ENCODE results near the gene SLC22A31.

DNA sequence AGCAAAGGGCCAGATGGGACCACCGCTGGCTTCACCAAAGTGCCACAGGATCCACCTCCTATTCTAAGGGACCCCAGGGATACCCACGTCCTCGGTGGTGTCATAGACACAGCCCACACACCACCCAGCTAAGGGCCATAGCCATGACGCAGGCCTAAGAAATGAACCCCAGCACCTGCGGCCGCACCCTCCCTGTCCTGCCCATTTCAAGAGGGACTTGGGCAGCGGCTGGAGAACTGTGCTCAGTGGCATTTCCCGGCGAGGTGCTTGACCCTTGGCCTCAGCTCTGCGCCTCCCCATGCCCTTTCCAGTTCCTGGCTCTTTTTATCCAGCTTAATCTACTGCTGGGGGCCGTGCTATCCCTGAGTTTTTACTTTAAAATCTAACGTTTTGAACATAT is 44.4 kb upstream of the SLC22A31 start:
- TF ChIP-seq EZH2 (IDR thresholded peaks at IDR 0.05; ENCODE audit: borderline replicate concordance, low read depth, low read length) (no peak), POLR2AphosphoS5 (IDR thresholded peaks at IDR 0.05; ENCODE audit: control insufficient read depth, insufficient read depth, low read depth, low read length) (no peak), SMARCA5 (IDR thresholded peaks at IDR 0.05) (no peak), BHLHE40 (IDR thresholded peaks at IDR 0.05; ENCODE audit: low read length) (no peak), CTBP1 (IDR thresholded peaks at IDR 0.05; ENCODE audit: borderline replicate concordance) (no peak), ZBTB7A (IDR thresholded peaks at IDR 0.05; ENCODE audit: borderline replicate concordance, control insufficient read depth, low read depth, low read length) (no peak), BMI1 (IDR thresholded peaks at IDR 0.05; ENCODE audit: low read length) (no peak), GABPA (tag; conservative IDR thresholded peaks at IDR 0.05; ENCODE audit: low read depth) (no peak)
- TF ChIP-seq, protein P1, sequence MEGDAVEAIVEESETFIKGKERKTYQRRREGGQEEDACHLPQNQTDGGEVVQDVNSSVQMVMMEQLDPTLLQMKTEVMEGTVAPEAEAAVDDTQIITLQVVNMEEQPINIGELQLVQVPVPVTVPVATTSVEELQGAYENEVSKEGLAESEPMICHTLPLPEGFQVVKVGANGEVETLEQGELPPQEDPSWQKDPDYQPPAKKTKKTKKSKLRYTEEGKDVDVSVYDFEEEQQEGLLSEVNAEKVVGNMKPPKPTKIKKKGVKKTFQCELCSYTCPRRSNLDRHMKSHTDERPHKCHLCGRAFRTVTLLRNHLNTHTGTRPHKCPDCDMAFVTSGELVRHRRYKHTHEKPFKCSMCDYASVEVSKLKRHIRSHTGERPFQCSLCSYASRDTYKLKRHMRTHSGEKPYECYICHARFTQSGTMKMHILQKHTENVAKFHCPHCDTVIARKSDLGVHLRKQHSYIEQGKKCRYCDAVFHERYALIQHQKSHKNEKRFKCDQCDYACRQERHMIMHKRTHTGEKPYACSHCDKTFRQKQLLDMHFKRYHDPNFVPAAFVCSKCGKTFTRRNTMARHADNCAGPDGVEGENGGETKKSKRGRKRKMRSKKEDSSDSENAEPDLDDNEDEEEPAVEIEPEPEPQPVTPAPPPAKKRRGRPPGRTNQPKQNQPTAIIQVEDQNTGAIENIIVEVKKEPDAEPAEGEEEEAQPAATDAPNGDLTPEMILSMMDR (IDR thresholded peaks at IDR 0.05 in 2 of 3, conservative IDR thresholded peaks at IDR 0.05 in 1 of 3; ENCODE audit: insufficient read depth in 2 of 3, low read depth in 1 of 3, low read length in 3 of 3) = no peak
